ENCODE data around the gene GSE1. TPM values are rescaled to one million over a fixed set of nuclear protein-coding genes. Genes with fewer than 3 reads are reported as not detected.

The GSE1 gene
- total and polyA plus RNA-seq, 9 of the 15 experiments (the other 6 are each of a cell fraction or from before 2014, with no cell fraction given) = 12.2 to 244 (median 57.9) TPM

DNA sequence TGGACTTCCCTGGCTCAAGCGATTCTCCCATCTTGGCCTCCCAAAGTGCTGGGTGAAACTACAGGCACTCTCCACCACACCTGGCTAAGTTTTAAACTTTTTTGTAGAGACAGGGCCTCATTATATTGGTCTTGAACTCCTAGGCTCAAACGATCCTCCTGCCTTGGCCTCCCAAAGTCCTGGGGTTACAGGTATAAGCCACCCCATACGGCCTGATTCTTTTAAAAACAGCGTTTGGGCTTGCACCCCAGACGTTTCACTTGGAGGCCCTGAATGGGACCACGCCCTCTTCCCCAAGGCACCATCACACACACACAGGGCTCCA is 105.0 kb downstream of the GSE1 start:
- H3K27me3 ChIP-seq (ENCODE audit: control insufficient read depth in 2 of 2, insufficient read depth in 2 of 2, low read length in 2 of 2) = peaks cover 19 to 53% of the 10 kb centered on the region in 2 experiments; a peak in 4 of 5 replicates
- no peaks in the 10 kb centered on the region for H3K9me1 ChIP-seq (ENCODE audit: control insufficient read depth, insufficient read depth, low read length)
- in situ Hi-C loops (cut with MboI) = loop anchor here (10.0 kb wide), 1 partner anchor 293 kb away; no protein-coding TSS in a partner anchor
- no peak overlapping the region for H3K9ac ChIP-seq (ENCODE audit: insufficient read depth in 1 of 2, low read depth in 2 of 2, low read length in 2 of 2)
- BruUV-seq (replicated peaks) = no TSS peak
- POLR2A ChIA-PET = interaction anchor here (1.0 kb wide), 1 partner anchor 12 kb away, joined by 3 read pairs; no protein-coding TSS in a partner anchor
- no peak for DNase-seq (ENCODE audit: extremely low read depth in 1 of 4, low spot score in 3 of 4)
- no peaks in the 10 kb centered on the region for H3K79me2 ChIP-seq (ENCODE audit: control insufficient read depth, insufficient read depth, low read length)
- no peak overlapping the region for H3K27ac ChIP-seq (ENCODE audit: extremely low read depth, low read depth, low read length)
- TF ChIP-seq ARHGAP35 (IDR thresholded peaks at IDR 0.05; ENCODE audit: partially characterized antibody) = no peak
- TF ChIP-seq, protein P1, sequence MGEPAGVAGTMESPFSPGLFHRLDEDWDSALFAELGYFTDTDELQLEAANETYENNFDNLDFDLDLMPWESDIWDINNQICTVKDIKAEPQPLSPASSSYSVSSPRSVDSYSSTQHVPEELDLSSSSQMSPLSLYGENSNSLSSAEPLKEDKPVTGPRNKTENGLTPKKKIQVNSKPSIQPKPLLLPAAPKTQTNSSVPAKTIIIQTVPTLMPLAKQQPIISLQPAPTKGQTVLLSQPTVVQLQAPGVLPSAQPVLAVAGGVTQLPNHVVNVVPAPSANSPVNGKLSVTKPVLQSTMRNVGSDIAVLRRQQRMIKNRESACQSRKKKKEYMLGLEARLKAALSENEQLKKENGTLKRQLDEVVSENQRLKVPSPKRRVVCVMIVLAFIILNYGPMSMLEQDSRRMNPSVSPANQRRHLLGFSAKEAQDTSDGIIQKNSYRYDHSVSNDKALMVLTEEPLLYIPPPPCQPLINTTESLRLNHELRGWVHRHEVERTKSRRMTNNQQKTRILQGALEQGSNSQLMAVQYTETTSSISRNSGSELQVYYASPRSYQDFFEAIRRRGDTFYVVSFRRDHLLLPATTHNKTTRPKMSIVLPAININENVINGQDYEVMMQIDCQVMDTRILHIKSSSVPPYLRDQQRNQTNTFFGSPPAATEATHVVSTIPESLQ (CRISPR knock-in tag; IDR thresholded peaks at IDR 0.05) = 0 out of 2 replicates have a peak, but pooled peaks have one; percentile 48
- TF ChIP-seq GTF2A2 (tag; IDR thresholded peaks at IDR 0.05) = no peak
- no peak for FAIRE-seq
- no peak overlapping the region for H3K4me3 ChIP-seq
- no peak overlapping the region for H2AFZ ChIP-seq (ENCODE audit: low read depth, low read length)
- no peaks in the 10 kb centered on the region for H3K9me3 ChIP-seq (replicated peaks; ENCODE audit: control insufficient read depth, insufficient read depth, low read depth, low read length)
- WGBS (ENCODE audit: insufficient coverage, low coverage, missing lambda C conversion rate) = 9% methylated on average over 6 of the region's 6 CpGs
- intact Hi-C loops (cut with micrococcal nuclease) = loop anchor here (1.0 to 10.0 kb wide), 4 partner anchors 43 to 296 kb away; no protein-coding TSS in a partner anchor
- H4K20me1 ChIP-seq (replicated peaks; ENCODE audit: control insufficient read depth, insufficient read depth, low read length) = peaks cover 16% of the 10 kb centered on the region; the same call in 1 of the 2 replicates
- H3K36me3 ChIP-seq (ENCODE audit: control insufficient read depth, insufficient read depth, low read length) = no peaks in the 10 kb centered on the region
- peaks cover 3 to 38% of the 10 kb centered on the region in 2 experiments; a peak in 4 of 5 replicates for H3K4me1 ChIP-seq (replicated peaks in 1 of 2; ENCODE audit: control insufficient read depth in 2 of 2, insufficient read depth in 2 of 2, low read length in 2 of 2)
- ATAC-seq = peak; percentile 13
- CTCF ChIA-PET (ENCODE audit: low intra/inter-chr PET ratio) = interaction anchor here (0.7 to 4.5 kb wide), 8 partner anchors 8 to 442 kb away, joined by 3 to 35 read pairs (median 4); no protein-coding TSS in a partner anchor
- peak overlapping the region; percentile 35; the same call in 1 of the 2 replicates for H3K4me2 ChIP-seq (ENCODE audit: insufficient read depth, low read length)
